Neuronal stem cell (in vitro differentiated cells): ENCODE results near the gene CHRNA1.

ENCODE experiments used
- DNase-seq: peaks from one replicate; pipeline ENCODE4 v3.0.0-alpha.2; 2013; ENCODE audit warnings: low spot score
- H2AFZ ChIP-seq: one replicate; pipeline ENCODE4 v1.6.1; 2013; ENCODE audit warnings: mild to moderate bottlenecking, low read length, inconsistent platforms
- H2AK5ac ChIP-seq: 2 replicates; pipeline ENCODE4 v1.6.1; 2013; ENCODE audit warnings: low read depth, mild to moderate bottlenecking, inconsistent platforms, low read length, moderate library complexity, mixed read lengths
- H2BK120ac ChIP-seq: 2 replicates; pipeline ENCODE4 v1.6.1; 2013; ENCODE audit warnings: low read depth, mild to moderate bottlenecking, inconsistent platforms, low read length, moderate library complexity, mixed read lengths
- H2BK12ac ChIP-seq: one replicate; pipeline ENCODE4 v1.6.1; 2013; ENCODE audit warnings: low read length, inconsistent platforms
- H2BK15ac ChIP-seq: 2 replicates; pipeline ENCODE4 v1.6.1; 2013; ENCODE audit warnings: mild to moderate bottlenecking, low read length, inconsistent platforms, mixed read lengths
- H2BK5ac ChIP-seq: one replicate; pipeline ENCODE4 v1.6.1; 2013; ENCODE audit warnings: inconsistent platforms, mild to moderate bottlenecking, low read length, moderate library complexity
- H3K14ac ChIP-seq: one replicate; pipeline ENCODE4 v1.6.1; 2013; ENCODE audit warnings: low read length, inconsistent platforms
- H3K18ac ChIP-seq: 2 replicates; pipeline ENCODE4 v1.6.1; 2013; ENCODE audit warnings: low read length, inconsistent platforms
- H3K23ac ChIP-seq: 2 replicates; pipeline ENCODE4 v1.6.1; 2013; ENCODE audit warnings: low read depth, mild to moderate bottlenecking, mixed read lengths, low read length, inconsistent platforms; ENCODE audit not compliant: poor library complexity
- H3K27ac ChIP-seq: replicated peaks from 3 replicates; pipeline ENCODE4 v1.5.1; 2013; ENCODE audit warnings: low read length, inconsistent platforms
- H3K27me3 ChIP-seq, 3 experiments: 2 replicates each; pipeline ENCODE4 v1.6.1; 2013; ENCODE audit warnings: low read length in 3 of 3, mild to moderate bottlenecking in 2 of 3, inconsistent platforms in 1 of 3, low read depth in 1 of 3, mixed read lengths in 1 of 3, moderate library complexity in 1 of 3; ENCODE audit not compliant: control insufficient read depth in 3 of 3, insufficient read depth in 3 of 3
- H3K36me3 ChIP-seq, 2 donors: replicated peaks in 1 of 2; 2 replicates each; pipeline ENCODE4 v1.6.1; 2013; ENCODE audit warnings: low read length in 2 of 2; ENCODE audit not compliant: control insufficient read depth in 2 of 2, insufficient read depth in 2 of 2
- H3K4ac ChIP-seq: 2 replicates; pipeline ENCODE4 v1.6.1; 2013; ENCODE audit warnings: inconsistent platforms, mild to moderate bottlenecking, low read length, moderate library complexity
- H3K4me1 ChIP-seq, 2 donors: 1 replicate in 1 of 2; 2 replicates in 1 of 2; pipeline ENCODE4 v1.6.1; 2013; ENCODE audit warnings: low read length in 2 of 2, low read depth in 1 of 2; ENCODE audit not compliant: control insufficient read depth in 2 of 2, insufficient read depth in 1 of 2
- H3K4me2 ChIP-seq: one replicate; pipeline ENCODE4 v1.6.1; 2013; ENCODE audit warnings: mild to moderate bottlenecking, low read length, inconsistent platforms; ENCODE audit not compliant: insufficient read depth, poor library complexity, severe bottlenecking
- H3K4me3 ChIP-seq, 2 donors: 2 replicates each; pipeline ENCODE4 v1.5.1; 2013; ENCODE audit warnings: low read length in 2 of 2, mild to moderate bottlenecking in 2 of 2, inconsistent platforms in 1 of 2, moderate library complexity in 1 of 2
- H3K79me1 ChIP-seq: one replicate; pipeline ENCODE4 v1.6.1; 2013; ENCODE audit warnings: low read depth, mild to moderate bottlenecking, inconsistent platforms, low read length, moderate library complexity
- H3K9ac ChIP-seq: one replicate; pipeline ENCODE4 v1.6.1; 2013; ENCODE audit warnings: mild to moderate bottlenecking, low read depth, low read length, inconsistent platforms; ENCODE audit not compliant: poor library complexity
- H3K9me3 ChIP-seq, 2 donors: replicated peaks in 1 of 2; 2 replicates each; pipeline versions ENCODE3 to v1.6.1; 2013; ENCODE audit warnings: low read length in 2 of 2, mild to moderate bottlenecking in 2 of 2, inconsistent platforms in 1 of 2, low read depth in 1 of 2, mixed read lengths in 1 of 2, moderate library complexity in 1 of 2; ENCODE audit not compliant: control insufficient read depth in 2 of 2, insufficient read depth in 1 of 2
- H4K8ac ChIP-seq: one replicate; pipeline ENCODE4 v1.6.1; 2013; ENCODE audit warnings: low read depth, mild to moderate bottlenecking, inconsistent platforms, low read length, moderate library complexity
- H4K91ac ChIP-seq: one replicate; pipeline ENCODE4 v1.6.1; 2013; ENCODE audit warnings: low read length, low read depth, mild to moderate bottlenecking, inconsistent platforms; ENCODE audit not compliant: poor library complexity
- WGBS, 2 donors: extraction: QIAGEN DNeasy Blood & Tissue Kit; methylation state at CpG; one replicate each; pipeline ENCODE4 v1.1.7; 2013; ENCODE audit warnings: missing lambda C conversion rate in 2 of 2, mixed read lengths in 1 of 2; ENCODE audit not compliant: insufficient read length in 2 of 2, insufficient replicate concordance in 1 of 2; ENCODE audit errors: extremely low coverage in 2 of 2; 5-methylcytosine and 5-hydroxymethylcytosine counted together

The CHRNA1 gene

DNA sequence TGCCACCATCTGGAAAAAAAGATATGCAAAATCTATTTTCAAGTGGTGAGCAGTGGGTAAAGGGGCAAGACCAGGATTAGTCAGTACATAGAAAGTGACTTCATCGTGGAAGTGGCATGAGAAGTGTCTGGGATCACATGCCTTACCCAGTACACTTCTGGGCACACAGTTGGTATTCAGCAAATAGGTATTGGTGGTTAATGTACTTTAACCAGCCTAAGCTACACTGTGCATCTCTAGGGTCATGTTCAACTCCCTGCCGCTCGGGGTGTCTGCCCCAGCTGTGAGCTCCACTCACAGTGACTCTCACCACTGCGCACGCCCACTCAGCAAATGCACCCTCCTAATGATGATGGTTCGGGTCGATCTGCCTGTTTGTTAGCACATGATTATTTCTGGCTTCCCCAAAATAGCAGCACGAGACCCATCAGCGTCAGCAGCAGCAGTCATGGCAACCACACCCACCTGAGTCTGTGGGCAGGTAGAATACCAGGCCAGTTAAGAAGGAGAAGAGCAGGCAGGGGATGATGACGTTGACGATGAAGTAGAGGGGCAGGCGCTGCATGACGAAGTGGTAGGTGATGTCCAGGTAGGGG, 11.1 kb downstream of the CHRNA1 start:
- Histone ChIP-seq H3K4ac (no peak overlapping the region), H2BK5ac (no peak overlapping the region), H2BK120ac (no peak overlapping the region), H3K27ac (no peak overlapping the region), H2BK12ac (no peak overlapping the region), H4K91ac (no peak overlapping the region), H3K23ac (no peak overlapping the region), H3K9ac (no peak overlapping the region), H2BK15ac (no peak overlapping the region), H3K14ac (no peak overlapping the region), H2AK5ac (no peak overlapping the region), H3K4me1 (peaks cover 0 to 2% of the 10 kb centered on the region in 2 donors), H2AFZ (no peak overlapping the region), H3K4me2 (no peak overlapping the region), H3K27me3 (no peaks in the 10 kb centered on the region), H3K36me3 (no peaks in the 10 kb centered on the region), H4K8ac (no peak overlapping the region), H3K18ac (no peak overlapping the region), H3K9me3 (peaks cover 0 to 1% of the 10 kb centered on the region in 2 donors), H3K4me3 (no peak overlapping the region), H3K79me1 (no peaks in the 10 kb centered on the region)
- no peak for DNase-seq
- WGBS, 2 donors: no CpG with 5 or more reads among the region's 13 CpGs

GRCh38 chr2:174752403-174753037, 11.8 kb downstream of the CHRNA1 start:
- H2BK15ac ChIP-seq: no peak overlapping the region
- no peak overlapping the region for H3K9ac ChIP-seq
- H3K36me3 ChIP-seq: no peaks in the 10 kb centered on the region
- H4K91ac ChIP-seq: no peak overlapping the region
- H3K4me2 ChIP-seq: no peak overlapping the region
- H2AFZ ChIP-seq: no peak overlapping the region
- no peak overlapping the region for H4K8ac ChIP-seq
- no peak overlapping the region for H2AK5ac ChIP-seq
- no peak for DNase-seq
- peaks cover 0 to 2% of the 10 kb centered on the region in 2 donors for H3K4me1 ChIP-seq
- H3K79me1 ChIP-seq: no peaks in the 10 kb centered on the region
- no peak overlapping the region for H2BK12ac ChIP-seq
- no peak overlapping the region for H2BK120ac ChIP-seq
- H3K23ac ChIP-seq: no peak overlapping the region
- no CpG with 5 or more reads among the region's 4 CpGs for WGBS, 2 donors
- no peak overlapping the region for H2BK5ac ChIP-seq
- H3K4ac ChIP-seq: no peak overlapping the region
- peaks cover 0 to 1% of the 10 kb centered on the region in 2 donors for H3K9me3 ChIP-seq
- H3K14ac ChIP-seq: no peak overlapping the region
- H3K27me3 ChIP-seq: no peaks in the 10 kb centered on the region
- no peak overlapping the region for H3K4me3 ChIP-seq
- H3K27ac ChIP-seq: no peak overlapping the region
- no peak overlapping the region for H3K18ac ChIP-seq

DNA sequence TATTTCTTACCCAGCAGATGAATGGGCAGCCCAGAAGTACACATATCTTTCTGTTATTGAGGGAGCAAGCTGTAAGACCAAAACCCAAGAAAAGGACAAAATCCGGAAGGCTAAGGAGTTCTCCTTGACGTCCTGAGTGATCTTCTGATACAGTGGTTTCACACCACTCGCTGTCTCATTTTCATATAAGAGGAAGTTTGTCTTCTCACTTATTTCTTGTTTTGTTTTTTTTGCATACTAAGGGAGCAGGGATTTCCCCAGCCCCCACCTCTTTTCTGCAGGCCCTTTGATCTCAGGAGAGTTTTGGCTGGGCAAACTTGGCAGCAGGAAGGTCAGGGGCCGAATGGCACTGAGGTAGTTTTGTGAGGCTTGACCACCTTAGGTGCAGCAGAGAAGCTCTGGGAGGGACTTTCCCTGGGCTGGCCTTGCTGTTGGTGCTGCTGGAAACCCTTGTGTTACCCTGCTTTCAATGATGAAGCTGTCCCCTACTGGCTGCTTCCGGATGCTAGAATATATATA, 13.3 kb downstream of the CHRNA1 start:
- no peaks in the 10 kb centered on the region for H3K79me1 ChIP-seq
- H3K4me1 ChIP-seq: peaks cover 0 to 2% of the 10 kb centered on the region in 2 donors
- H2AFZ ChIP-seq: no peak overlapping the region
- H3K4ac ChIP-seq: no peak overlapping the region
- no peak overlapping the region for H4K8ac ChIP-seq
- no peak for DNase-seq
- H3K27ac ChIP-seq: no peak overlapping the region
- no peak overlapping the region for H2BK5ac ChIP-seq
- H3K9me3 ChIP-seq: peaks cover 0 to 1% of the 10 kb centered on the region in 2 donors
- WGBS, 2 donors: no CpG with 5 or more reads among the region's 5 CpGs
- no peak overlapping the region for H2BK15ac ChIP-seq
- H3K36me3 ChIP-seq: no peaks in the 10 kb centered on the region
- no peak overlapping the region for H3K18ac ChIP-seq
- no peaks in the 10 kb centered on the region for H3K27me3 ChIP-seq
- no peak overlapping the region for H3K23ac ChIP-seq
- H3K14ac ChIP-seq: no peak overlapping the region
- no peak overlapping the region for H3K9ac ChIP-seq
- no peak overlapping the region for H2AK5ac ChIP-seq
- H2BK12ac ChIP-seq: no peak overlapping the region
- H2BK120ac ChIP-seq: no peak overlapping the region
- no peak overlapping the region for H4K91ac ChIP-seq
- H3K4me2 ChIP-seq: no peak overlapping the region
- no peak overlapping the region for H3K4me3 ChIP-seq

GRCh38 chr2:174749793-174750192, 14.5 kb downstream of the CHRNA1 start:
- Histone ChIP-seq H2BK15ac (no peak overlapping the region), H3K14ac (peak overlapping the region; percentile 73), H3K79me1 (no peaks in the 10 kb centered on the region), H2AFZ (peak overlapping the region; percentile 61), H3K9me3 (peaks cover 0 to 1% of the 10 kb centered on the region in 2 donors), H3K4me3 (peak overlapping the region in 1 of 2 donors; percentile 53), H2BK120ac (no peak overlapping the region), H3K23ac (no peak overlapping the region), H3K18ac (no peak overlapping the region), H2BK12ac (no peak overlapping the region), H3K27me3 (no peaks in the 10 kb centered on the region), H4K8ac (no peak overlapping the region), H3K4me1 (peaks cover 0 to 2% of the 10 kb centered on the region in 2 donors), H2AK5ac (no peak overlapping the region), H3K4ac (peak overlapping the region; percentile 47), H3K27ac (no peak overlapping the region), H3K36me3 (no peaks in the 10 kb centered on the region), H4K91ac (no peak overlapping the region), H3K4me2 (no peak overlapping the region), H2BK5ac (no peak overlapping the region), H3K9ac (no peak overlapping the region)
- WGBS, 2 donors: no CpG with 5 or more reads among the region's 8 CpGs
- DNase-seq: no peak
